ENCODE measurements around the gene HMOX2. TPM values are rescaled to one million over a fixed set of nuclear protein-coding genes. Genes with fewer than 3 reads are reported as not detected.

The HMOX2 gene
- total and polyA plus RNA-seq, 3 donors from 2014 or later = 67.3 to 216 (median 92.0) TPM

GRCh38 chr16:4489030-4489429, 12.8 kb downstream of the HMOX2 start:
- no peak overlapping the region for H3K27ac ChIP-seq
- no peak overlapping the region for H3K4me3 ChIP-seq
- peaks cover 20% of the 10 kb centered on the region for H3K4me1 ChIP-seq
- no peaks in the 10 kb centered on the region for H3K36me3 ChIP-seq (ENCODE audit: low read depth, missing control alignments)
- DNase-seq = no peak
- intact Hi-C loops (cut with DNase I; ENCODE audit: low total_unique reads) = no loop called here
- TF ChIP-seq POLR2A (IDR thresholded peaks at IDR 0.05) = no peak
- TF ChIP-seq, protein P1, sequence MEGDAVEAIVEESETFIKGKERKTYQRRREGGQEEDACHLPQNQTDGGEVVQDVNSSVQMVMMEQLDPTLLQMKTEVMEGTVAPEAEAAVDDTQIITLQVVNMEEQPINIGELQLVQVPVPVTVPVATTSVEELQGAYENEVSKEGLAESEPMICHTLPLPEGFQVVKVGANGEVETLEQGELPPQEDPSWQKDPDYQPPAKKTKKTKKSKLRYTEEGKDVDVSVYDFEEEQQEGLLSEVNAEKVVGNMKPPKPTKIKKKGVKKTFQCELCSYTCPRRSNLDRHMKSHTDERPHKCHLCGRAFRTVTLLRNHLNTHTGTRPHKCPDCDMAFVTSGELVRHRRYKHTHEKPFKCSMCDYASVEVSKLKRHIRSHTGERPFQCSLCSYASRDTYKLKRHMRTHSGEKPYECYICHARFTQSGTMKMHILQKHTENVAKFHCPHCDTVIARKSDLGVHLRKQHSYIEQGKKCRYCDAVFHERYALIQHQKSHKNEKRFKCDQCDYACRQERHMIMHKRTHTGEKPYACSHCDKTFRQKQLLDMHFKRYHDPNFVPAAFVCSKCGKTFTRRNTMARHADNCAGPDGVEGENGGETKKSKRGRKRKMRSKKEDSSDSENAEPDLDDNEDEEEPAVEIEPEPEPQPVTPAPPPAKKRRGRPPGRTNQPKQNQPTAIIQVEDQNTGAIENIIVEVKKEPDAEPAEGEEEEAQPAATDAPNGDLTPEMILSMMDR (IDR thresholded peaks at IDR 0.05) = no peak
- H3K27me3 ChIP-seq = no peaks in the 10 kb centered on the region
- WGBS, 2 donors = 74 to 95% methylated on average over 5 of the region's 5 CpGs
- no peaks in the 10 kb centered on the region for H3K9me3 ChIP-seq

GRCh38 chr16:4491898-4492297, 15.7 kb downstream of the HMOX2 start:
- no peaks in the 10 kb centered on the region for H3K27me3 ChIP-seq
- H3K27ac ChIP-seq = no peak overlapping the region
- no peaks in the 10 kb centered on the region for H3K36me3 ChIP-seq (ENCODE audit: low read depth, missing control alignments)
- H3K4me1 ChIP-seq = peaks cover 4% of the 10 kb centered on the region
- no peak overlapping the region for H3K4me3 ChIP-seq
- DNase-seq = no peak
- TF ChIP-seq POLR2A (IDR thresholded peaks at IDR 0.05) = no peak
- TF ChIP-seq, protein P1 (IDR thresholded peaks at IDR 0.05) = no peak
- 95% methylated on average over 4 of the region's 4 CpGs for WGBS, 2 donors
- no peaks in the 10 kb centered on the region for H3K9me3 ChIP-seq
- intact Hi-C loops (cut with DNase I; ENCODE audit: low total_unique reads) = no loop called here

- 94 to 95% methylated on average over 6 of the region's 6 CpGs for WGBS, 2 donors
- H3K36me3 ChIP-seq (ENCODE audit: low read depth, missing control alignments) = no peaks in the 10 kb centered on the region
- H3K4me3 ChIP-seq = no peak overlapping the region
- no peaks in the 10 kb centered on the region for H3K27me3 ChIP-seq
- no peaks in the 10 kb centered on the region for H3K4me1 ChIP-seq
- TF ChIP-seq POLR2A (IDR thresholded peaks at IDR 0.05) = no peak
- TF ChIP-seq, protein P1 (IDR thresholded peaks at IDR 0.05) = no peak
- intact Hi-C loops (cut with DNase I; ENCODE audit: low total_unique reads) = no loop called here
- DNase-seq = no peak
- H3K9me3 ChIP-seq = no peaks in the 10 kb centered on the region
- H3K27ac ChIP-seq = no peak overlapping the region
These were observed 18.7 kb downstream of the HMOX2 start for GRCh38 chr16:4494746-4495490.

- no peak for DNase-seq
- H3K4me3 ChIP-seq = no peak overlapping the region
- TF ChIP-seq, protein P1 (IDR thresholded peaks at IDR 0.05) = no peak
- no peak for TF ChIP-seq POLR2A (IDR thresholded peaks at IDR 0.05)
- WGBS, 2 donors = 92 to 94% methylated on average over 2 of the region's 2 CpGs
- peaks cover 3% of the 10 kb centered on the region for H3K4me1 ChIP-seq
- no peak overlapping the region for H3K27ac ChIP-seq
- H3K9me3 ChIP-seq = no peaks in the 10 kb centered on the region
- no peaks in the 10 kb centered on the region for H3K27me3 ChIP-seq
- H3K36me3 ChIP-seq (ENCODE audit: low read depth, missing control alignments) = no peaks in the 10 kb centered on the region
- intact Hi-C loops (cut with DNase I; ENCODE audit: low total_unique reads) = no loop called here
These were observed 19.6 kb downstream of the HMOX2 start for GRCh38 chr16:4495766-4496165.

- WGBS, 2 donors = 95% methylated on average over 4 of the region's 4 CpGs
- Histone ChIP-seq H3K27ac (no peak overlapping the region), H3K4me3 (no peak overlapping the region), H3K9me3 (no peaks in the 10 kb centered on the region), H3K4me1 (peaks cover 3% of the 10 kb centered on the region), H3K36me3 (ENCODE audit: low read depth, missing control alignments) (no peaks in the 10 kb centered on the region), H3K27me3 (no peaks in the 10 kb centered on the region)
- intact Hi-C loops (cut with DNase I; ENCODE audit: low total_unique reads) = no loop called here
- TF ChIP-seq, protein P1 (IDR thresholded peaks at IDR 0.05) = no peak
- TF ChIP-seq POLR2A (IDR thresholded peaks at IDR 0.05) = no peak
- DNase-seq = no peak
These were observed 20.1 kb downstream of the HMOX2 start for GRCh38 chr16:4496305-4496704.
